WTC11 (cell line): ENCODE measurements around the gene ZNF439. TPM values are rescaled to one million over a fixed set of nuclear protein-coding genes. Genes with fewer than 3 reads are reported as not detected.

ENCODE experiments used
- ATAC-seq: fragments of 200-7000 bp; cut with Tn5 transposase; 2 replicates; pipeline ENCODE4 v1.10.0; 2021; ENCODE audit warnings: mild to moderate bottlenecking, moderate library complexity
- CTCF ChIA-PET: fragments of 300-600 bp; sonication (Branson Sonifier 250); formaldehyde crosslinking; loops from one replicate; lab custom pipeline; 2021; ENCODE audit warnings: antibody characterized with exemption; lab: Charles Lee
- POLR2A ChIA-PET: fragments of 350-600 bp; sonication (Branson Sonifier 250); formaldehyde crosslinking; loops from one replicate; lab custom pipeline; 2021; ENCODE audit warnings: antibody characterized with exemption; lab: Charles Lee
- DNase-seq: peaks from one replicate; pipeline ENCODE4 v3.0.0; 2021; ENCODE audit warnings: low spot score
- H3K27ac Mint-ChIP-seq: 2 replicates; pipeline ENCODE4 v1.8.0; 2021; ENCODE audit warnings: mixed read lengths
- H3K27me3 Mint-ChIP-seq: 2 replicates; pipeline ENCODE4 v1.8.0; 2021; ENCODE audit warnings: low read depth, mild to moderate bottlenecking, moderate library complexity, mixed read lengths
- H3K36me3 Mint-ChIP-seq: 2 replicates; pipeline ENCODE4 v1.8.0; 2021; ENCODE audit warnings: mixed read lengths
- H3K4me1 Mint-ChIP-seq: 2 replicates; pipeline ENCODE4 v1.8.0; 2022; ENCODE audit warnings: mixed read lengths
- H3K4me3 Mint-ChIP-seq: 2 replicates; pipeline ENCODE4 v1.8.0; 2021; ENCODE audit warnings: mild to moderate bottlenecking, moderate library complexity, mixed read lengths
- H3K9me3 Mint-ChIP-seq: 2 replicates; pipeline ENCODE4 v1.8.0; 2021; ENCODE audit warnings: mixed read lengths
- AFF4 ChIP-seq: sonication (generic); formaldehyde crosslinking; IDR thresholded peaks from 2 replicates; pipeline ENCODE4 v1.8.1; 2023; ENCODE audit warnings: mild to moderate bottlenecking, missing genetic modification reagents, borderline replicate concordance
- E2F5 ChIP-seq: sonication (generic); formaldehyde crosslinking; IDR thresholded peaks from 2 replicates; pipeline ENCODE4 v1.8.1; 2022; ENCODE audit warnings: mild to moderate bottlenecking, moderate library complexity, missing genetic modification reagents
- KAT7 ChIP-seq: sonication (generic); formaldehyde crosslinking; IDR thresholded peaks from 2 replicates; pipeline ENCODE4 v1.8.1; 2023; ENCODE audit warnings: missing genetic modification reagents, mild to moderate bottlenecking, borderline replicate concordance
- MAX ChIP-seq: sonication (generic); formaldehyde crosslinking; IDR thresholded peaks from 2 replicates; pipeline ENCODE4 v1.8.0; 2022; ENCODE audit warnings: mild to moderate bottlenecking, missing genetic modification reagents
- NR3C1 ChIP-seq: sonication (generic); formaldehyde crosslinking; conservative IDR thresholded peaks from 2 replicates; pipeline ENCODE4 v1.8.1; 2023; ENCODE audit warnings: low read depth, mild to moderate bottlenecking, missing genetic modification reagents
- RORB ChIP-seq: fragments of 250-450 bp; sonication (Bioruptor Pico); IDR thresholded peaks from 2 replicates; pipeline ENCODE4 v1.9.0; 2021; ENCODE audit warnings: mild to moderate bottlenecking
- ZNF219 ChIP-seq: sonication (generic); formaldehyde crosslinking; IDR thresholded peaks from 2 replicates; pipeline ENCODE4 v1.8.0; 2023; ENCODE audit warnings: missing genetic modification reagents, mild to moderate bottlenecking, borderline replicate concordance
- ZNF281 ChIP-seq: sonication (generic); formaldehyde crosslinking; IDR thresholded peaks from 2 replicates; pipeline ENCODE4 v1.8.0; 2023; ENCODE audit warnings: mild to moderate bottlenecking, missing genetic modification reagents
- ZNF416 ChIP-seq: fragments of 250-450 bp; sonication (Bioruptor Pico); IDR thresholded peaks from 2 replicates; pipeline ENCODE4 v1.9.0; 2021; ENCODE audit warnings: mild to moderate bottlenecking, inconsistent platforms
- ZNF671 ChIP-seq: fragments of 250-450 bp; sonication (Bioruptor Pico); IDR thresholded peaks from 2 replicates; pipeline ENCODE4 v1.8.0; 2021; ENCODE audit warnings: mild to moderate bottlenecking
- total RNA-seq: library from RNA; stranded (reverse); gene quantifications from 3 replicates; pipeline ENCODE4 v1.2.3, GENCODE V29; 2021
- TF ChIP-seq, protein P1 (sequence below): fragments of 250-450 bp; sonication (Bioruptor Pico); IDR thresholded peaks from 2 replicates; pipeline ENCODE4 v2.1.2; 2022; ENCODE audit warnings: mild to moderate bottlenecking, moderate library complexity
- TF ChIP-seq, protein P2 (sequence below): sonication (generic); formaldehyde crosslinking; IDR thresholded peaks from 2 replicates; pipeline ENCODE4 v1.8.1; 2023; ENCODE audit warnings: mild to moderate bottlenecking, moderate library complexity, missing genetic modification reagents
- TF ChIP-seq, protein P3 (sequence below): fragments of 200-600 bp; IDR thresholded peaks from 2 replicates; pipeline ENCODE4 v1.8.0; 2022; ENCODE audit warnings: antibody characterized with exemption

ZNF439 gene
- total RNA-seq, 1 experiment from 2014 or later: 5.7 TPM

DNA sequence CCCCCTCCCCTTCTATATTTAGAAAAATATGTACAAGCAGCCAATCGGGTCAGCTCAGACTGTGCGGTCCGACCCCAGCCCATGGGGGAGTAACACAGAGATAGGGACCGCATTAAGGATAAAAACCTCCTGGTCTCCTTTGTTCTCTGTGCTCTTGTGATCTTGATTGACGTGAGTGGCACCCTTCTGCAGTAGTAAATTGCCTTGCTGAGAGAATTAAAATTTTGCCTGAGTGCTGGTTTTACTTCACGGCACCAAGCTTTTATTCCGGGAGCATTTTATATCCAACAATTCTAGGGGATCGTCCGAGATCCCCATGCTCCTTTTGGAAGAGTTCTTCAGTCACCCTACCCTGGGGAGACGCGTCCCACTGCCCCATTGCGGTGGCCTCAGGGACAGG is 32.1 kb downstream of the ZNF439 start (continued):
- TF ChIP-seq ZNF281 (CRISPR knock-in tag) (no peak), ZNF671 (no peak), ZNF219 (no peak), MAX (CRISPR knock-in tag) (no peak), NR3C1 (CRISPR knock-in tag) (no peak), ZNF416 (CRISPR knock-in tag) (no peak), KAT7 (CRISPR knock-in tag) (no peak), AFF4 (CRISPR knock-in tag) (no peak)
- TF ChIP-seq, protein P1, sequence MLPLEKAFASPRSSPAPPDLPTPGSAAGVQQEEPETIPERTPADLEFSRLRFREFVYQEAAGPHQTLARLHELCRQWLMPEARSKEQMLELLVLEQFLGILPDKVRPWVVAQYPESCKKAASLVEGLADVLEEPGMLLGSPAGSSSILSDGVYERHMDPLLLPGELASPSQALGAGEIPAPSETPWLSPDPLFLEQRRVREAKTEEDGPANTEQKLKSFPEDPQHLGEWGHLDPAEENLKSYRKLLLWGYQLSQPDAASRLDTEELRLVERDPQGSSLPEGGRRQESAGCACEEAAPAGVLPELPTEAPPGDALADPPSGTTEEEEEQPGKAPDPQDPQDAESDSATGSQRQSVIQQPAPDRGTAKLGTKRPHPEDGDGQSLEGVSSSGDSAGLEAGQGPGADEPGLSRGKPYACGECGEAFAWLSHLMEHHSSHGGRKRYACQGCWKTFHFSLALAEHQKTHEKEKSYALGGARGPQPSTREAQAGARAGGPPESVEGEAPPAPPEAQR (CRISPR knock-in tag): no peak
- TF ChIP-seq, protein P2, sequence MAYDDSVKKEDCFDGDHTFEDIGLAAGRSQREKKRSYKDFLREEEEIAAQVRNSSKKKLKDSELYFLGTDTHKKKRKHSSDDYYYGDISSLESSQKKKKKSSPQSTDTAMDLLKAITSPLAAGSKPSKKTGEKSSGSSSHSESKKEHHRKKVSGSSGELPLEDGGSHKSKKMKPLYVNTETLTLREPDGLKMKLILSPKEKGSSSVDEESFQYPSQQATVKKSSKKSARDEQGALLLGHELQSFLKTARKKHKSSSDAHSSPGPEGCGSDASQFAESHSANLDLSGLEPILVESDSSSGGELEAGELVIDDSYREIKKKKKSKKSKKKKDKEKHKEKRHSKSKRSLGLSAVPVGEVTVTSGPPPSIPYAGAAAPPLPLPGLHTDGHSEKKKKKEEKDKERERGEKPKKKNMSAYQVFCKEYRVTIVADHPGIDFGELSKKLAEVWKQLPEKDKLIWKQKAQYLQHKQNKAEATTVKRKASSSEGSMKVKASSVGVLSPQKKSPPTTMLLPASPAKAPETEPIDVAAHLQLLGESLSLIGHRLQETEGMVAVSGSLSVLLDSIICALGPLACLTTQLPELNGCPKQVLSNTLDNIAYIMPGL: no peak

DNA sequence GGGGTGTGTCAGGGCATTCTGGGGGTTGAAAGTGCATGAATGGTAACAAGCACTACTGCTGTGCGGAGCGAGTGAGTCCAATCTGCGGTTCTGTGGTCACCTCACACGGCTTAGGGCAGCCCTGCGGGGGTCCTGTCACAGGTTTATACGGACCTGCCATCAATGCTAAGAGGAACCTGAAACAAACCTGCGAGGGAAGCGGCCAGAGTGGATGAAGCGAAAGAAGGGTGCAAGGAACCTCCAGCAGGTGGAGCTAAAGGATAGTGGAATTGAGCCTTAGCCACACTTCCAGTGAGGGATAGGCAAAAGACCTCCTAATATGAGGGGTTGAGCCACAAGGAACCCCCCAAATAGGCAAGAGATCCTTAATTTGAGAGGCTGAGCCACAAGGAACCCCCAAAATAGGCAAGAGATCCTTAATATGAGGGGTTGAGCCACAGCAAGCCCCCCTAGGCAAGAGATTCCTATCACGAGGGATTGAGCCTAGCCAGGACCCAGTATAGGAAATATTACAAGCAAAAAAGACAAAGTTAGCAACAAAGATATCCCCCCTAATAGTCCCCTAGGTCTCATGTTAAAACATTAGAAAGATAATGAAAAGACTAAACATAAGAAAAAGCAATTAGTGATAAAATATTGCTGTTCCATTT is 32.8 kb downstream of the ZNF439 start:
- peaks cover 13% of the 10 kb centered on the region for H3K9me3 Mint-ChIP-seq
- DNase-seq (peak; percentile 76), ATAC-seq (peak; percentile 74)
- H3K27me3 Mint-ChIP-seq: peaks cover 8% of the 10 kb centered on the region
- H3K27ac Mint-ChIP-seq: no peak overlapping the region
- POLR2A ChIA-PET: no interaction called here
- CTCF ChIA-PET: interaction anchor here (0.6 to 4.4 kb wide), 14 partner anchors 10 to 259 kb away, joined by 3 to 38 read pairs (median 5); partner anchors contain the start of genes ZNF20, ZNF433, ZNF439 and ZNF491
- H3K36me3 Mint-ChIP-seq: peaks cover 1% of the 10 kb centered on the region; the same call in 1 of the 2 replicates
- peaks cover 1% of the 10 kb centered on the region; the same call in 1 of the 2 replicates for H3K4me1 Mint-ChIP-seq
- TF ChIP-seq RORB (CRISPR knock-in tag): no peak
- TF ChIP-seq E2F5: no peak
- TF ChIP-seq, protein P3, sequence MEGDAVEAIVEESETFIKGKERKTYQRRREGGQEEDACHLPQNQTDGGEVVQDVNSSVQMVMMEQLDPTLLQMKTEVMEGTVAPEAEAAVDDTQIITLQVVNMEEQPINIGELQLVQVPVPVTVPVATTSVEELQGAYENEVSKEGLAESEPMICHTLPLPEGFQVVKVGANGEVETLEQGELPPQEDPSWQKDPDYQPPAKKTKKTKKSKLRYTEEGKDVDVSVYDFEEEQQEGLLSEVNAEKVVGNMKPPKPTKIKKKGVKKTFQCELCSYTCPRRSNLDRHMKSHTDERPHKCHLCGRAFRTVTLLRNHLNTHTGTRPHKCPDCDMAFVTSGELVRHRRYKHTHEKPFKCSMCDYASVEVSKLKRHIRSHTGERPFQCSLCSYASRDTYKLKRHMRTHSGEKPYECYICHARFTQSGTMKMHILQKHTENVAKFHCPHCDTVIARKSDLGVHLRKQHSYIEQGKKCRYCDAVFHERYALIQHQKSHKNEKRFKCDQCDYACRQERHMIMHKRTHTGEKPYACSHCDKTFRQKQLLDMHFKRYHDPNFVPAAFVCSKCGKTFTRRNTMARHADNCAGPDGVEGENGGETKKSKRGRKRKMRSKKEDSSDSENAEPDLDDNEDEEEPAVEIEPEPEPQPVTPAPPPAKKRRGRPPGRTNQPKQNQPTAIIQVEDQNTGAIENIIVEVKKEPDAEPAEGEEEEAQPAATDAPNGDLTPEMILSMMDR: peak; percentile 51
- H3K4me3 Mint-ChIP-seq: peak overlapping the region; percentile 13
